Ovary (tissue), 9 donors: Measurements from ENCODE around the gene ATAD5. TPM values are rescaled to one million over a fixed set of nuclear protein-coding genes. Genes with fewer than 3 reads are reported as not detected.

ENCODE experiments used
- DNase-seq, 5 donors: peaks; one replicate each; pipeline ENCODE4 v3.0.0-alpha.2; 2019 to 2020
- H3K27ac ChIP-seq, 2 donors: fragments of 200-600 bp; one replicate each; pipeline versions ENCODE4 v1.5.1 to v1.8.0; 2019 to 2022
- H3K27me3 ChIP-seq: fragments of 200-600 bp; one replicate; pipeline ENCODE4 v1.8.0; 2022
- H3K36me3 ChIP-seq: fragments of 200-600 bp; sonication (generic); one replicate; pipeline ENCODE4 v1.5.1; 2019
- H3K4me1 ChIP-seq: one replicate; pipeline ENCODE4 v1.8.1; 2013; ENCODE audit warnings: mild to moderate bottlenecking, moderate library complexity; ENCODE audit not compliant: insufficient read depth
- H3K4me3 ChIP-seq: fragments of 200-600 bp; sonication (generic); one replicate; pipeline ENCODE4 v1.5.1; 2017
- H3K9me3 ChIP-seq, 2 donors: fragments of 200-600 bp in 1 of 2; sonication (generic) in 1 of 2; one replicate each; pipeline versions ENCODE4 v1.5.1 to v1.8.1; 2013 to 2019; ENCODE audit warnings: mild to moderate bottlenecking in 1 of 2, moderate library complexity in 1 of 2
- CTCF ChIP-seq, 3 donors: fragments of 450-650 bp in 2 of 3; fragments of 200-600 bp in 1 of 3; IDR thresholded peaks; one replicate each; pipeline versions ENCODE4 v1.5.1 to v1.8.0; 2016 to 2022; ENCODE audit warnings: antibody characterized with exemption in 3 of 3, mild to moderate bottlenecking in 1 of 3
- EP300 ChIP-seq: sonication (generic); formaldehyde crosslinking; IDR thresholded peaks from one replicate; pipeline ENCODE4 v1.6.1; 2017; ENCODE audit warnings: antibody characterized with exemption
- POLR2A ChIP-seq: fragments of 450-650 bp; IDR thresholded peaks from one replicate; pipeline ENCODE4 v1.6.1; 2017; ENCODE audit warnings: antibody characterized with exemption, mild to moderate bottlenecking, moderate library complexity
- WGBS, 3 donors: extraction: QIAGEN DNeasy Blood & Tissue Kit in 1 of 3; methylation state at CpG; one replicate each; pipeline versions ENCODE4 v1.1.5 to v1.1.7; 2013 to 2017; 5-methylcytosine and 5-hydroxymethylcytosine counted together
- intact Hi-C, 4 donors: fragments of 100-400 bp; cut with DNase I; formaldehyde crosslinking; loops; one replicate each; pipeline versions ENCODE4 v1.11.0 to v1.15.1; 2022 to 2023
- polyA plus RNA-seq, 2 donors: library from polyadenylated mRNA; stranded (reverse); fragments of 200-250 nt in 1 of 2; fragments of 350-450 nt in 1 of 2; fragmentation: Illumina TruSeq in 1 of 2; extraction: RNeasy Lipid Tissue Mini Kit (QIAGEN cat#74804) in 1 of 2; gene quantifications; one replicate each; pipeline ENCODE4 v1.2.3, GENCODE V29; 2013 to 2014
- total RNA-seq, 7 donors: library from RNA; depleted of rRNA in 2 of 7; stranded (reverse); fragments of >200 nt in 2 of 7; fragmentation: NEBNext Ultra II Directional in 3 of 7; extraction: Animal tissue kit (Norgen Biotek cat#: 25700) in 3 of 7; gene quantifications; one replicate each; pipeline versions ENCODE4 v1.1.0 to v1.2.4, GENCODE V29; 2016 to 2023
- donor health status: DM: no; HTN: no; CAD: no; lungs with moderate emphysema.
- donor health status: DM: no; HTN: no; CAD: no.
- donor health status: Bipolar disorder and iron deficiency.
- donor health status: DM: yes; HTN: yes; CAD: no.
- donor health status: DM: no; HTN: no; CAD: no.
- donor health status: DM: yes; HTN: yes; CAD: no.

ATAD5 gene
- total and polyA plus RNA-seq, 9 donors = 0.62 to 2.5 (median 1.5) TPM

DNA sequence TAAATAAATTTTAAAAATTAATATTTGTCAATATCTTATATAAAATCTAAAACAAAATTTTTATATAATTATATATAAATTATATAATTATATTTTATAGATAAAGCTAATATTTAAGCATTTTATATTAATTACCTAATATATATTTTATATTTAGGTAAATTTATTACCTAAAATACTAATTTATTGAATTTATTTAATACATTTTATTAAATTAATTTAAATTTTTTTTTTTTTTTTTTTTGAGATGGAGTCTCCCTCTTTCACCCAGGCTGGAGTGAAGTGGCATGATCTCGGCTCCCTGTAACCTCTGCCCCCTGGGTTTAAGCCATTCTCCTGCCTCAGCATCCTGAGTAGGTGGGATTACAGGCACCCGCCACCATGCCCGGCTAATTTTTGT is 22.4 kb downstream of the ATAD5 start:
- intact Hi-C loops = no loop called here
- TF ChIP-seq POLR2A = no peak
- no peak for TF ChIP-seq EP300
- no peak for TF ChIP-seq CTCF (IDR thresholded peaks at IDR 0.05)
- Histone ChIP-seq H3K4me3 (no peak overlapping the region), H3K36me3 (no peaks in the 10 kb centered on the region), H3K27me3 (no peaks in the 10 kb centered on the region), H3K4me1 (no peaks in the 10 kb centered on the region), H3K27ac (no peak overlapping the region), H3K9me3 (no peaks in the 10 kb centered on the region)
- 95 to 97% (median 96%) methylated on average over 3 of the region's 3 CpGs for WGBS, 3 donors
- DNase-seq = no peak

GRCh38 chr17:30858556-30859250 is 26.9 kb downstream of the ATAD5 start:
- Histone ChIP-seq H3K4me1 (no peaks in the 10 kb centered on the region), H3K36me3 (no peaks in the 10 kb centered on the region), H3K9me3 (no peaks in the 10 kb centered on the region), H3K27me3 (no peaks in the 10 kb centered on the region), H3K27ac (no peak overlapping the region), H3K4me3 (no peak overlapping the region)
- no peak for DNase-seq
- intact Hi-C loops = no loop called here
- TF ChIP-seq POLR2A (no peak), EP300 (no peak), CTCF (IDR thresholded peaks at IDR 0.05) (no peak)
- WGBS, 3 donors = 74 to 89% (median 81%) methylated on average over 9 of the region's 9 CpGs

- Histone ChIP-seq H3K4me3 (no peak overlapping the region), H3K27me3 (no peaks in the 10 kb centered on the region), H3K27ac (no peak overlapping the region), H3K36me3 (no peaks in the 10 kb centered on the region), H3K9me3 (no peaks in the 10 kb centered on the region), H3K4me1 (no peaks in the 10 kb centered on the region)
- TF ChIP-seq POLR2A = no peak
- no peak for TF ChIP-seq EP300
- TF ChIP-seq CTCF (IDR thresholded peaks at IDR 0.05) = no peak
- 88 to 98% (median 90%) methylated on average over 1 of the region's 1 CpG for WGBS, 3 donors
- intact Hi-C loops = no loop called here
- DNase-seq = no peak
These were observed 32.9 kb downstream of the ATAD5 start for GRCh38 chr17:30864636-30865035.

DNA sequence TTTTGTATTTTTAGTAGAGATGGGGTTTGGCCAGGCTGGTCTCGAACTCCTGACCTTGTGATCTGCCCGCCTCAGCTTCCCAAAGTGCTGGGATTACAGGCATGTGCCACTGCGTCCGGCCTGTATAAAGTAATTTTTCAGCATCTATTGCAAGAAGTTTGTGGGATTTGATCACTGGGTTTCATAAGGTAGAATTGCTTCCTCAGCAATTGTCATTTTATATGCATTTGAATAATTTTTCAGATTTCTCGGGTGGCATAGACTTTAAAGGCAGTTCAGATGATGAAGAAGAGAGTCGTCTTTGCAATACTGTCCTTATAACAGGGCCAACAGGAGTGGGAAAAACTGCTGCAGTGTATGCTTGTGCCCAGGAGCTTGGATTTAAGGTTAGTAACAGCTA is 37.2 kb downstream of the ATAD5 start:
- Histone ChIP-seq H3K27me3 (no peaks in the 10 kb centered on the region), H3K27ac (no peak overlapping the region), H3K4me1 (no peaks in the 10 kb centered on the region), H3K4me3 (no peak overlapping the region), H3K36me3 (no peaks in the 10 kb centered on the region), H3K9me3 (no peaks in the 10 kb centered on the region)
- no peak for DNase-seq
- intact Hi-C loops = no loop called here
- TF ChIP-seq EP300 = no peak
- no peak for TF ChIP-seq CTCF (IDR thresholded peaks at IDR 0.05)
- no peak for TF ChIP-seq POLR2A
- 95 to 97% (median 95%) methylated on average over 6 of the region's 6 CpGs for WGBS, 3 donors
